Liver (tissue), 9 donors: Measurements from ENCODE around the gene AADACL3. TPM values are rescaled to one million over a fixed set of nuclear protein-coding genes. Genes with fewer than 3 reads are reported as not detected.

Experiments
- DNase-seq: peaks from one replicate; pipeline ENCODE4 v3.0.0-alpha.2; 2017; ENCODE audit warnings: low spot score
- H3K27ac ChIP-seq, 2 donors: one replicate each; pipeline ENCODE4 v1.7.0; 2013; ENCODE audit warnings: inconsistent platforms in 2 of 2, low read length in 2 of 2, control low read depth in 1 of 2, low read depth in 1 of 2, mild to moderate bottlenecking in 1 of 2
- H3K27me3 ChIP-seq, 4 donors: one replicate each; pipeline versions ENCODE4 v1.6.1 to v1.7.0; 2013; ENCODE audit warnings: low read length in 3 of 4, inconsistent platforms in 1 of 4, mild to moderate bottlenecking in 1 of 4, moderate library complexity in 1 of 4; ENCODE audit not compliant: control insufficient read depth in 4 of 4, insufficient read depth in 4 of 4
- H3K36me3 ChIP-seq, 4 donors: one replicate each; pipeline versions ENCODE4 v1.6.1 to v1.7.0; 2013; ENCODE audit warnings: low read length in 3 of 4, mild to moderate bottlenecking in 3 of 4, low read depth in 1 of 4, moderate library complexity in 1 of 4; ENCODE audit not compliant: control insufficient read depth in 4 of 4, insufficient read depth in 3 of 4
- H3K4me1 ChIP-seq, 4 donors: one replicate each; pipeline versions ENCODE4 v1.6.1 to v1.7.0; 2013; ENCODE audit warnings: low read length in 3 of 4, mild to moderate bottlenecking in 3 of 4, moderate library complexity in 1 of 4; ENCODE audit not compliant: control insufficient read depth in 4 of 4, insufficient read depth in 4 of 4
- H3K4me3 ChIP-seq, 3 donors: one replicate each; pipeline versions ENCODE4 v1.6.1 to v1.7.0; 2013; ENCODE audit warnings: low read length in 3 of 3, control low read depth in 1 of 3, low read depth in 1 of 3, mild to moderate bottlenecking in 1 of 3
- H3K9ac ChIP-seq, 2 donors: one replicate each; pipeline ENCODE4 v1.7.0; 2013; ENCODE audit warnings: low read length in 2 of 2, mild to moderate bottlenecking in 2 of 2, moderate library complexity in 2 of 2, control low read depth in 1 of 2, low read depth in 1 of 2
- H3K9me3 ChIP-seq, 4 donors: one replicate each; pipeline versions ENCODE4 v1.6.1 to v1.7.0; 2013; ENCODE audit warnings: low read length in 3 of 4; ENCODE audit not compliant: control insufficient read depth in 4 of 4
- ATF3 ChIP-seq: IDR thresholded peaks from 2 replicates; pipeline ENCODE4 v1.6.1; 2016; ENCODE audit warnings: antibody characterized with exemption
- CTCF ChIP-seq: fragments of 150-350 bp; IDR thresholded peaks from 2 replicates; pipeline ENCODE4 v1.5.1; 2017; ENCODE audit warnings: improper control_type of control experiment, low read depth, low read length; ENCODE audit not compliant: missing input control
- EGR1 ChIP-seq, 2 donors: IDR thresholded peaks; 2 replicates each; pipeline ENCODE4 v1.6.1; 2016 to 2018; ENCODE audit warnings: antibody characterized with exemption in 2 of 2, low read depth in 2 of 2
- FOXA1 ChIP-seq: IDR thresholded peaks from 2 replicates; pipeline ENCODE4 v1.6.1; 2016; ENCODE audit warnings: antibody characterized with exemption
- GABPA ChIP-seq, 2 donors: IDR thresholded peaks in 1 of 2; conservative IDR thresholded peaks in 1 of 2; 2 replicates each; pipeline ENCODE4 v1.6.1; 2016; ENCODE audit warnings: antibody characterized with exemption in 2 of 2, mild to moderate bottlenecking in 1 of 2, moderate library complexity in 1 of 2
- HNF4A ChIP-seq, 2 donors: conservative IDR thresholded peaks; 2 replicates each; pipeline ENCODE4 v1.6.1; 2016; ENCODE audit warnings: antibody characterized with exemption in 2 of 2, mild to moderate bottlenecking in 2 of 2
- HNF4G ChIP-seq: IDR thresholded peaks from 2 replicates; pipeline ENCODE4 v1.6.1; 2016; ENCODE audit warnings: antibody characterized with exemption
- JUND ChIP-seq, 2 donors: IDR thresholded peaks; 2 replicates each; pipeline ENCODE4 v1.6.1; 2016; ENCODE audit warnings: antibody characterized with exemption in 2 of 2
- MAX ChIP-seq: IDR thresholded peaks from 2 replicates; pipeline ENCODE4 v1.6.1; 2016; ENCODE audit warnings: antibody characterized with exemption
- NR2F2 ChIP-seq: IDR thresholded peaks from 2 replicates; pipeline ENCODE4 v1.6.1; 2016; ENCODE audit warnings: antibody characterized with exemption
- RAD21 ChIP-seq, 2 donors: IDR thresholded peaks; 2 replicates each; pipeline ENCODE4 v1.6.1; 2016; ENCODE audit warnings: antibody characterized with exemption in 2 of 2, mild to moderate bottlenecking in 2 of 2
- REST ChIP-seq: IDR thresholded peaks from 2 replicates; pipeline ENCODE4 v1.6.1; 2016; ENCODE audit warnings: antibody characterized with exemption, mild to moderate bottlenecking
- RXRA ChIP-seq, 2 donors: IDR thresholded peaks; 2 replicates each; pipeline ENCODE4 v1.6.1; 2017 to 2018; ENCODE audit warnings: antibody characterized with exemption in 2 of 2, mild to moderate bottlenecking in 1 of 2
- SP1 ChIP-seq: IDR thresholded peaks from 2 replicates; pipeline ENCODE4 v1.6.1; 2018; ENCODE audit warnings: antibody characterized with exemption, mild to moderate bottlenecking
- TAF1 ChIP-seq: conservative IDR thresholded peaks from 2 replicates; pipeline ENCODE4 v1.6.1; 2016; ENCODE audit warnings: antibody characterized with exemption, mild to moderate bottlenecking
- WGBS: extraction: QIAGEN DNeasy Blood & Tissue Kit; methylation state at CpG from one replicate; pipeline ENCODE4 v1.1.7; 2013; 5-methylcytosine and 5-hydroxymethylcytosine counted together
- polyA plus RNA-seq, 2 donors: library from polyadenylated mRNA; stranded (reverse) in 1 of 2; unstranded in 1 of 2; fragments of 200-250 nt in 1 of 2; fragments of >200 nt in 1 of 2; fragmentation: Nextera tagmentation in 1 of 2; extraction: Ambion mirVana in 1 of 2; gene quantifications; one replicate each; pipeline versions ENCODE4 v1.2.1 to v1.2.3, GENCODE V29; 2013 to 2015
- total RNA-seq, 2 donors: library from RNA; depleted of rRNA; stranded (reverse); fragments of >200 nt; gene quantifications; one replicate each; pipeline ENCODE4 v1.2.3, GENCODE V29; 2014
- donor health status: healthy.
- donor health status: healthy.
- donor health status: healthy.
- donor health status: healthy.
- donor health status: healthy.

AADACL3 gene
- total and polyA plus RNA-seq, 4 donors: not detected

GRCh38 chr1:12763479-12763878 lies 47.6 kb downstream of the AADACL3 start:
- H3K4me1 ChIP-seq: no peaks in the 10 kb centered on the region
- peaks cover 0 to 6% (median 1%) of the 10 kb centered on the region in 4 donors for H3K27me3 ChIP-seq
- DNase-seq: no peak
- no peaks in the 10 kb centered on the region for H3K36me3 ChIP-seq
- H3K4me3 ChIP-seq: no peak overlapping the region
- WGBS: 71% methylated on average over 4 of the region's 4 CpGs
- no peak overlapping the region for H3K27ac ChIP-seq
- H3K9me3 ChIP-seq: no peaks in the 10 kb centered on the region
- H3K9ac ChIP-seq: no peak overlapping the region
- no peak for TF ChIP-seq JUND (IDR thresholded peaks at IDR 0.05)
- TF ChIP-seq EGR1 (IDR thresholded peaks at IDR 0.05; ENCODE audit: low read depth in 2 of 2): no peak
- TF ChIP-seq NR2F2: no peak
- no peak for TF ChIP-seq FOXA1
- TF ChIP-seq HNF4A (conservative IDR thresholded peaks at IDR 0.05): no peak
- TF ChIP-seq RAD21 (IDR thresholded peaks at IDR 0.05): no peak
- TF ChIP-seq TAF1: no peak
- no peak for TF ChIP-seq MAX
- TF ChIP-seq SP1: no peak
- no peak for TF ChIP-seq GABPA (IDR thresholded peaks at IDR 0.05 in 1 of 2, conservative IDR thresholded peaks at IDR 0.05 in 1 of 2)
- no peak for TF ChIP-seq CTCF
- TF ChIP-seq REST: no peak

GRCh38 chr1:12764016-12764415 lies 48.1 kb downstream of the AADACL3 start:
- H3K4me3 ChIP-seq: no peak overlapping the region
- TF ChIP-seq HNF4G: no peak
- TF ChIP-seq HNF4A (conservative IDR thresholded peaks at IDR 0.05): no peak
- no peak for TF ChIP-seq EGR1 (IDR thresholded peaks at IDR 0.05; ENCODE audit: low read depth in 2 of 2)
- no peak for TF ChIP-seq NR2F2
- peaks cover 0 to 4% (median 1%) of the 10 kb centered on the region in 4 donors for H3K27me3 ChIP-seq
- 54% methylated on average over 5 of the region's 5 CpGs for WGBS
- no peak for DNase-seq
- no peaks in the 10 kb centered on the region for H3K9me3 ChIP-seq
- no peaks in the 10 kb centered on the region for H3K4me1 ChIP-seq
- H3K27ac ChIP-seq: no peak overlapping the region
- H3K9ac ChIP-seq: no peak overlapping the region
- H3K36me3 ChIP-seq: no peaks in the 10 kb centered on the region

GRCh38 chr1:12769031-12769430 lies 53.1 kb downstream of the AADACL3 start:
- Histone ChIP-seq H3K27ac (no peak overlapping the region), H3K9ac (no peak overlapping the region), H3K36me3 (no peaks in the 10 kb centered on the region), H3K27me3 (peaks cover 0 to 5% (median 0%) of the 10 kb centered on the region in 4 donors), H3K4me1 (no peaks in the 10 kb centered on the region), H3K4me3 (no peak overlapping the region), H3K9me3 (no peaks in the 10 kb centered on the region)
- TF ChIP-seq GABPA (IDR thresholded peaks at IDR 0.05 in 1 of 2, conservative IDR thresholded peaks at IDR 0.05 in 1 of 2) (no peak), ATF3 (no peak), JUND (IDR thresholded peaks at IDR 0.05) (no peak), RXRA (IDR thresholded peaks at IDR 0.05) (no peak)
- 41% methylated on average over 2 of the region's 2 CpGs for WGBS
- DNase-seq: no peak
